HUDEP-2 (cell line): Measurements from ENCODE around the gene MCC.
A peak's percentile ranks its signal among the peaks of the same experiment; 100 is the strongest.
"Not testable (repeated sequence)": the region's sequence is repeated elsewhere in the genome, so short reads cannot be mapped to it uniquely, and the experiment has no call there.

Experiments used
- DNase-seq, 76 experiments: peaks; one replicate each; lab custom pipeline; 2025; ENCODE audit not compliant: unreplicated experiment in 76 of 76; lab: John Stamatoyannopoulos, UW

Gene MCC

GRCh38 chr5:113433071-113433470 lies 55.2 kb downstream of the MCC start:
- no peak for DNase-seq

DNA sequence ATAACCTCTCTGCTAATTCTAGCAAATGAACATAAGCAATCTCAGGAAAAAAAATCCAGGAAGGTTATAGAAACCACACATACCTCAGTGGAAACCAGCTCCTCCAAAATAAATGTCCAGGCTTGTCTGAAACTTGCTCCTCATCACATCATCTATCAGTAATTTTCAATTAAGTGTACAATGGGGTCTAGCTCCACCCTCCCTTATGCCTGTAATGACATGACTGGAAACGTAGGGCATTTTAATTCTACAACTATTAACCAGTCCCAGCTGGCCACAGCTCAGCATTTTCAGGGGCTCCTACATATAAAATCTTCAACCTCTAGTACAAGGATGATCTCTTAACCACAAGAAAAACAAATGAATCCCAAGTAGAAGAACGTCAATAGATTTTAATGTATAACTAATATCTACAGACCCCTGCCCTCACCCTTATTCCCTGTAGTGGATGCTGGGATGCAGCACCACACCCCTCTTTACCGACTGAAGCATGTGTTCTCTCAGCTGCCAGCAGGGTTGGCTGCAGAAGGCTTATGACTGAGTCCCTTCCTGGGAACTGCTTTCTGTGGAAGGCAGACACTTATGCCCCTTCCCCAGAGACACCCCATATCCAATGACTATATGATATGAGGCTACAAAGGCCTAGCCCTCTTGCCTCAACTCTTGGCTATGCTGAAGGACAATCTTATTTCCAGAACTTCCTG lies 60.2 kb downstream of the MCC start:
- DNase-seq = no peak

GRCh38 chr5:113425909-113426308 lies 62.3 kb downstream of the MCC start:
- no peak for DNase-seq

DNA sequence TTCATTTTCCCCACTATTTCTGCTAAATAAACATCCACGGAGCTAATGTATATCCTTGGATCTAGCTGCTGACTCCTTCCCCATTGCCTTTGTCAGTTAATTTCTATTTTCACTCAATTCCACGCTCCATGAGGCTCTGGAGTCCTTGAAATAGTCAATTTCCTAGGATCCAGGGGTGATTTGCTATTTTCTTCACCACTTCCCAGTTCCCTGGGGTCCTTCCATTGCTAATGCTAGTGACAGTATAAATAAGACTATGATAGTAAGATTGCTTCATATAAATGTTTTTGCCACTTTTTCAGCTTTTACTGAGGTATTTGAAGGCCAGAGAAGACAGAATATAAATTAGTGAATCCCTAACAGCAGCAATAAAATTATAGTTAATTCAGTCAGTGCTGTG lies 66.6 kb downstream of the MCC start:
- no peak for DNase-seq

DNA sequence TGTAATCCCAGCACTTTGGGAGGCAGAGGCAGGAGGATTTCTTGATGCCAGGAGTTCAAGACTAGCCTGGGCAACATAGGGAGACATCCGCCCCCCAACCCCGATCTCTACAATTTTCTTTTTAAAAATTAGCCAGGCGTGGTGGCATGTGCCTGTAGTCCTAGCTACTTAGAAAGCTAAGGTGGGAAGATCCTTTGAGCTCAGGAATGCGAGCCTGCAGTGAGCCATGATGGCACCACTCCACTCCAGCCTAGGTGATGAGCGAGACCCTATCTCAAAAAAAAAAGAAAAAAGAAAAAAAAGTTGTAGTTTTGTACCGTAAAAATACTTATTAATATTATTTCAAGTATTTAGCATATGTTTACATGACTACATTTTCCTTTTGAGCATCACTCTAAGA lies 82.7 kb downstream of the MCC start:
- no peak for DNase-seq

DNA sequence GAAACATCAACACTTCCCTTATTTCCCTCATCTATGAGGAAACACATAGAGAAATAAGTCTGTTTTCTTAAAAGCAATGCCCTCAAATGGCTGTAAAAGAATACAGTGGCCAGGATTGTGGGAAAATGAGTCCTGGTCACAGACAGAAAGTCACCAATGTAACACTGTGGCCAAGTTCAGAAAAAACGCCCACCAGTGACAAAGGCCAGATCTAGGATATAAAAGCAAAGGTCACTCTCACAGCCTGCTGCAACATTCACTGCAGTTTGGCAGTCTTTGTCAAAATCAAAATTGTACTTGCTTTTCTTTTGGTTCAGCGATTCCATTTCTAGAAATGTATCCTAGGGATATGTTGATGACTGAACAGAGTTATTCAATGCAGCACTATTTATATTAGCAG lies 84.0 kb downstream of the MCC start:
- DNase-seq = no peak

GRCh38 chr5:113397986-113398385 lies 90.3 kb downstream of the MCC start:
- DNase-seq = not testable (repeated sequence)

- no peak for DNase-seq
These were observed 91.2 kb downstream of the MCC start for GRCh38 chr5:113397046-113397445.

DNA sequence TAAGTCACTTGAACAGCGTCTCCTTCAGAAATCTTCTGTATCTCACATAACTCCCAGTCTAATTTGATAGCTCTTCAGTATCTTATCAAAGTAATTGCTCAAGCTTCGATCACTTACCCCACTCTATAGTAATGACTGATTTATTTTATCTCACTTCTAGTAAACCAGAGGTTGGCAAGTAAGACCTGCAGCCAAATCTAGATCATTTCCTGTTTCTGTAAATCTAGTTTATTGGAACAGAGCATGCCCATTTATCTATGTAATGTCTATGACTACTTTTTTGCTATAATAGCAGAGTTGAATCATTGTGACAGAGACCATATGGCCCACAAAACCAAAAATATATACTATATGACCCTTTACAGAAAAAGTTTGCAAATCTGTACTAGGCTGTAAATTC lies 93.6 kb downstream of the MCC start:
- no peak for DNase-seq

DNA sequence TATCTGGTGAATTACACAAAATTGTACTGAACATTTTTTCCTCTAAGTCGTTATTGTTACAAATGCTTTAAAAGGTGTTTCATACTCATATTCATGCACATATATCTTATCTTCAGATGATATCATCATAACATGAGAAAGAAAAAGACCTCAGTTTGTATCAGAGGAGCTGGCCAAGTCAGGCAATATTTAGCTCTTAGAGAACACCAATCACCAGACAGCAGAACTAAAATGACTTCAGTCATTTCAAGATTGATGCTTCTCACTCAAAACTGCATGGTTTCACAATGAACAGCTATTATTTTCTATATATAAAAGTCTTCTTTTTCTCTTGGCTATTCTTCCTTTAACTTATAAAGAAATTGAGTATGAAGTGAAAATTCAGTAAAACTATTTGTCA lies 98.0 kb downstream of the MCC start:
- DNase-seq = no peak

DNA sequence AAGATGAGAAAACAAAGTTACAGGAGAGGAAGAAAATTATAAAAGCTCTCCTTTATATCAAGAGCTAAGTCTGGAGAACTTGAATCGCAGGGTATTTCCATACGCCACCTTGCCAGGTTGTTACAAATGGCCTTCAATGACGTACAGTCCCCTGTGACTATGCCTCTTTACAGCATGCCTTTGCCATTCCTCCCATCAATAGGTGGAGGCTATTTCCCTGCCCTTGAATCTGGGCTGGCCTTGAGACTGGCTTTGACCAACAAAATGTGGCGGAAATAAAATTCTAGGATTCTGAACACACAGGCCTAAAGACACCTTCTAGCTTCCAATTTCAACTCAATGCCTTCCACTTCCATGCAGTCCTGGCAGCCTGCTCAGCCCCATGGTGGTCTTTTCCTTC lies 99.1 kb downstream of the MCC start:
- no peak for DNase-seq

GRCh38 chr5:113387844-113388243 lies 100.4 kb downstream of the MCC start:
- no peak for DNase-seq

DNA sequence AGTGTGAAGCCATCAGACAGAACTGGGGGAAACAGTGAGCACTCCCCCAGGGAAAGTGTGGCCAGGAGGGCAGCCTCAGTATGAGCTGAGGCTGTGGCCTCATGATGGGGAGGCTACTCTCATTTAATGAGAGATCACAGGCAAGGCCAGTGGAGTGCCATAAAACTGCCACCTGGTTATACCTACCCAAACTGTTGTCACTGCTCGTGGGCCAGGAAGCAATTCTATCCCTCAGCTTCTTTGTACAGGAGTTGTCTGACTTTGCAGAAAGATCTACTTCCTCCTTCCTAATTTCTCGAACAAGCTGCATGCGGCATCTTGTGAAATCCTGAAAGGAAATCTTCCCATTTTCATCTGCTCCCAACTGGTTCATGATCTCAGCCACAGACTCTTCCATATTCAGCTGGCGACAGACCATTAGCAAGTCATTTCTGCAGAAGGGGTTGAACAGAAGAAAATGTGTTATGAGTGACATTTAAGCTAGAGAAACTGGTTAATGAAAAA lies 103.4 kb downstream of the MCC start:
- DNase-seq = no peak

DNA sequence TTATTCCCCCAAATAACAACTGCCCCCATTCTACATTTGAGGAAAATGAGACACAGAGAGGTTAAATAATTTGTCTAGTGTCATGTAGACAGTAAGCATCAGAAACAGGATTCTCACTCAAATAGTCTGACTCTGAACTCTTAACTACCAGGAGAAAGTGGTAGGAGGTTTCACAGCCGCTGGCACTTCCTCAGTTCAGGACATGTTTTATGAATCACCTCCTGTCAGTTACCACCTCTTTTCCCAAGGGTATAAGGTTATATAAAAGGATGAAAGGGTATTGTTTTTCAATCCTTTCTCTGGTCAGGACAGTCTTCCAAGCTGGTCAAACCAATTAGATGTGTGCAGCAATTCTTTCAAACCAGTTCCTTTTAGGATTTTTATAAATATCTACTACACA lies 105.5 kb downstream of the MCC start:
- DNase-seq = no peak

DNA sequence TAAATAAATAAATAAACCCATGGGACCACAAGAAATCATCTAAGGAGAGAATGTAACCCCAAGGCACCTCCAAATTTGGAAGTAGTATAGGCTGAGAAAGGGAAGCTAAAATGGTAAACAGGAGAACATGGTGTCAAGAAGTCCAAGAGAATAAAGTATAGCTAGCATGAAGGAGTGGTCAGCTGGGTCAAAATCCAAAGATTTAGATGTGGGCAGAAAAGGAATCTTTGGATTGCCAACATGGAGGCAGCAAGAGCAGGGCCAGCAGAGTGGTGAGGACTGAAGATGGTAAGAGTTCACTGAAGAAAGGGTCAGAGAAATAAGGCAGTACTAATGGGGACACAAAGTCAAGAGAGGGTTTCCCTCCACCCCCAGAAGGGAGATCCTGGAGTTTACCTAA lies 106.5 kb downstream of the MCC start:
- no peak for DNase-seq

GRCh38 chr5:113380807-113381326 lies 107.4 kb downstream of the MCC start:
- DNase-seq = no peak

DNA sequence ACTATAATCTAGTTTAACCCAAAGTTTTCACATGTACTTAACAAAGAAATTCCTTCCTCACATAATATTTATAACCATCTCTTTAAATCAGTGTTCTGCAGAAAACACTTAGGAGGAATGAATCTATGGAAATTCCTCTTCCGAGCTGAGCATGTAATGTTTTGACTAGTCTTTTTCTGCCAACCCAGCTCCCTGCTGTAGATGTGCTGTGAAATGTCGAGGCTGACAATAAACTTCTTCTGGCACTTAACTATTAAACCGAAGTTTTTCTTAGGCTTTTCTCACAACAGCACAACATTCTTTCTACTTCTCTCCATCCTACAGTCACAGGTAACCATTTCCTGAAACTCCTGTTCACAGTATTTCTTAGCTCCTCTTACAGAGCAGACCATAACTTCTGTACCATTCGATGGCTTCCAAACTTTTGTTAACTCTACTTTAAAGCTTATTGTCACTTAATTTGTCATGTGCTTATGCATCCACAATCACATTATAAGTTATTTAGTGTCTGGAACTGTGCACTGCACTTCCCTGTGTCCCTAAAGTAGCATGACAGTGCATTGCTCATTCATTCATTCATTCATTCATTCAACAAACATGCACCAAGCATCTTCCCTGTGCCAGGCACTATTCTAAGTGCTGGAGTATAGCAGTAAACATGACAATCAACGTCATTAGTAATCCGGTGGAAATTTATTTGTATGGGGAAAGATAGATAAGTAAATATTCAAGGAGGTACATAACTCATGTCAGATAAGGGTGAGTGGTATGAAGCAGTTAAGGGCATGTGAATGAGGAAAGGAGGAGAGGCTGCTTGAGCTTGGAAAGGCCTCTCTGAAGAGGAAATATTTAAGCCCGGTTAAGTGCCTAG lies 108.1 kb downstream of the MCC start:
- DNase-seq = no peak

- peak in 22 of 76 experiments; percentile 0 to 45 (median 4) for DNase-seq
These were observed 109.2 kb downstream of the MCC start for GRCh38 chr5:113378959-113379541.

- no peak for DNase-seq
These were observed 109.7 kb downstream of the MCC start for GRCh38 chr5:113378514-113378913.

DNA sequence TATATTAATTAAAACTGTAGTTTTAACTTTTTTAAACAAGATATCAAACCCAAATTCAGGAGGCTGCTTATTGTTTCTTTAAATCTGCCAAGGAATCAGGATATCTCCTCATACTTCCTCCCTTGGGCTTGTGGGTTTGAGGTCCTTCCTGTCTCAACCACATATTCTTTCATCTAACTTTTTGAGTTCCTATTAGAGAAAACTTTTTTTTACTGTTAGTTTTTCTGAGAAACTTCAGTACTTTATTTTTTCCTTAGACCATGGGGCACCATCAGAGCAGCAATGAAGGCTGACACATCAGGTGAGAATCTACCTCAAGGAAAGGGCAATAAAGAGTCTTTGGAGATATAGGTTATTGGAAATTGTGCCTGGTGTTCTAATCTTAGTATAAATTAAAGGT lies 110.2 kb downstream of the MCC start:
- DNase-seq = no peak

DNA sequence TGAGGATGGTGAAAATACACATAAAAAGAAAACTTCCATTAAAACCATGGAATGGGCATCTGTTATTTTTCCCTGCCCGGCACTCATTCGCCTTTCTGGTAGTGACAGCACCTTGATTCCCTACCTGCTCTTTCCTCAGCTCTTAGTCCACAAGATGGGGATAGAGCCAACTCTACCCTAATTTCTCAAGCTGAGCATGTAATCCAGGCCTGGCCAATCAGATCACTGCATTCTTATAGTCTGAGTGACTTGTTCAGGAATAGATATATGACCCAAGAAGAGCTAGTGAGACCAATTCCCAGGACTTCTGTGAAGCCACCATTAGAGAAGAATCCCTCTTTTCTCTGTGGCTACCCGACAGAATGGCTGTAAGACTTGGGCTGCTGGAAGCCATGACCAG lies 111.6 kb downstream of the MCC start:
- no peak for DNase-seq
